ENCODE data around the gene CETN1.

The CETN1 gene

DNA sequence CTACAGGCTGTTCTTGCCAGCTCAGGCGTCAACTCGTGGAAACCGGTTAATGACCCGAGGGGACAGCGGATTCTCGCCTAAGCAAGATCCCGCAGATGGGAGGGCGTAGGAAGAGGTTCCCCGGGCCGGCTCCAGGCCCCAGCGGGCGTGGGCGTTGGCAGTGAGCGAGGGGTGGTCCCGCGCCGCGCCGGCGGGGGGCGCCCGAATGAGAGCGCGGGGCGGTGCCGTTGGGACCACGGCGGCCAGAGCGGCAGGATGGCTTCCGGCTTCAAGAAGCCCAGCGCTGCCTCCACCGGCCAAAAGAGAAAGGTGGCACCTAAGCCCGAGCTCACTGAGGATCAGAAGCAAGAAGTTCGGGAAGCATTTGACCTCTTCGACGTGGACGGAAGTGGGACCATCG is at the start of gene CETN1:
Gene CETN1 (plus strand): TSS at position 227 of the 400 bp plus-strand sequence. CDS start 29 bp downstream, at position 256.
- no peak for DNase-seq

DNA sequence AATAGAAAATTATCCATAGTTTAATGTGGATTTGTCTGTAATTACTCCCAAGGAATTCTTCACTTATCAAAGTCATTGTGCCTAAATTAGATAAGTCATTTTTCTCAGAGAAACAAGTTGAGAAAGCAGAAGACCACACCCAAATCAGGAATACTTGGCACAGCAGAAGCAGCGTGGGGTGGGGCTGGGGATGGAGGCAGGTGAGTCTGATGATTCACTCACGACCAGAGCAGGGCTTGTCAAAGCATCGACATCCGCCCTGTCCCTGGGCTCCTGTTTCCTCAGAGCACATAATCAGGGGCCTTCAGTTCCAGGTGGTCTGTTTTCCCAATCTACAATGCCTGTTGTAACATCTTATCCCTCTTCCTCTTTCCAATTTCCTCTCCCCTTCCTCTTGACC is 48.2 kb upstream of the CETN1 start:
- DNase-seq = no peak

DNA sequence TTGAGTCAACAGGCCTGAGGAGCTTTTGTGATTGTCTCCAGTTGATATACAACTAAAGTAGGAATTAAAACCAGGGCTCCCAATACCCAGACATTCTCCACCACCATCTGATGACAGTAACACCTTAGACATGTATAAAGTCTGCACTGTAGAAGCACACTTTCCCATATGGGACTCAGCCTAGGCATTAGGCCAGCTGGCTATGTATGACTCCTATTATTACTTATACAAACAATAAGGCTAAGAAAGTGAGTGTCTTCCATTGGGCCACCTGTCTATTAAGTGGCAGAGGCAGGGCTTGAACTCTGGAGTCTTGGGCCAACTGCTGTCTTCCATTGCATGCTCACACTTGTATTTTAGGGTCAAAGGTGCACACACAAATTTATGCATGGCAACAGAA is 47.5 kb upstream of the CETN1 start:
- no peak for DNase-seq

DNA sequence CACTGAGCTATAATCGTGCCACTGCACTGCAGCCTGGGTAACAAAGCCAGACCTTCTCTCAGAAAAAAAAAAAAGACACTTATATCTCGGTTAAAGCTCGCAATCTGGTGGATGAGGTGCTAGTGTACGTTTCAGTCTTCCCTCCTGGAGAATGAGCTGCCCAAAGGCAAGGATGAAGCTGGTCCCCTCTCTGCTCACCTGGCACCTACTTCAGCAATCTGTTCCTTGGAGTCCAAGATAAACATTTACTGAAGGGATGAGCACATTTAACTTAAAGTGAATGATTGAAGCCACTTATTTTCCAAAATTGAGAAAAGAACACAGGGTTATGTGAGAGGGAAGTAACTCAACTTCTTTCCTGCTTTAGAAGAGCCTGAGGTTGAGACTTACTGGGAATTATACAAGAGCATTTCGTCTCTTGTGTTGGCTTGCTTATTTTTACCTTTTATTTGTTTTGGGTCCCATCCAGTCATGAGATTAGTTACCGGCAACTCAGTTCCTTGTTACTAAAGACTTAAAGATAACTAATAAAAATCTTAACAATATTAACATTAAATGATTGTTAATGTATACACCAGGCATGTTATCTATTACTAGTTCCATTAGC is 46.1 kb upstream of the CETN1 start:
- DNase-seq = no peak

DNA sequence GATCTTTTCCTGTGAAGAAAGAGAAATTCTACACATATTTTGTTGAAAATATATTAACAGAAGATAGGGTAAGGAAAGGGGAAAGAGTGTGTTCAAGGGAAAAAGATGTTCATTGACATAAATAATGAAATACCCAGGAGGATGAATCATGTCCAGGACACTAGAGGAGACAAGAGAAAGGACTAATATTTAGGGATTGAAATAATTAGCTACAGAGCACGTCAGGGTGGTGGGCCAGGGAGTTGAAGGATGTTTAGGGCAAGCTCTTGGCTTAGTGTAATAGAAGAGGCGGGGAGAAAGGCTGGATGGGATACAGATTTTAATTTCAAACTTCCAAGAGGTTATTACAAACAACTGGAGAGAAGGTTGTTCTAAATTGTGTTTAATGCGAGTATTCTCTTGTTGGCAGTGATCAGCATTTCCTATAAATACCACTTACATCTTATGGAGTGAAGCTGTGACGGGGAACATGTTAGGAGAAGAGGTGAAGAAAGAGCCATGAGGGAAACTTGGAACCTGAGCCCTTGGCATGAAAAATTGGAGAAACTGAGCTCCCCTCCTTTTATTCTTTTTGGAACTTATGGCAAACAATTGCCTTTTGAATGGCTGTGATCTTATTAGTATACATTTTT is 36.6 kb upstream of the CETN1 start:
- DNase-seq = no peak

DNA sequence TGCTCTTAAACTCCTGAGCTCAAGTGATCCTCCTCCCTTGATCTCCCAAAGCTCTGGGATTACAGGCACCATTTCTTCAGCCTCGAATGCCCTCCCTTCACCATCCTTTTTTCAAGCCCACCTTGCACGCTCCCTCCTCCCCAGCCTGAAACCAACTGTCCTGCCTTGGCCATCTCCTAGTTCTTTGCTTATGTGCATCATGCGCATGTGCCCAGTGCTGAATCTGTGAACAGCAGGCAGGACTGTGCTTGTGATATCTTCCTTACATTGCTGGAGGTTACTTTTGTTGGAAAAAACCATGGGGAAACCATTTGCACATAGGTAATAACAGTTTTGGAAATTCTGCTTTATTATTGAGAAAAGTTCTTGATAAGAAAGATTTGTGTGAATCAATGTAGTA is 30.2 kb upstream of the CETN1 start:
- DNase-seq = no peak

DNA sequence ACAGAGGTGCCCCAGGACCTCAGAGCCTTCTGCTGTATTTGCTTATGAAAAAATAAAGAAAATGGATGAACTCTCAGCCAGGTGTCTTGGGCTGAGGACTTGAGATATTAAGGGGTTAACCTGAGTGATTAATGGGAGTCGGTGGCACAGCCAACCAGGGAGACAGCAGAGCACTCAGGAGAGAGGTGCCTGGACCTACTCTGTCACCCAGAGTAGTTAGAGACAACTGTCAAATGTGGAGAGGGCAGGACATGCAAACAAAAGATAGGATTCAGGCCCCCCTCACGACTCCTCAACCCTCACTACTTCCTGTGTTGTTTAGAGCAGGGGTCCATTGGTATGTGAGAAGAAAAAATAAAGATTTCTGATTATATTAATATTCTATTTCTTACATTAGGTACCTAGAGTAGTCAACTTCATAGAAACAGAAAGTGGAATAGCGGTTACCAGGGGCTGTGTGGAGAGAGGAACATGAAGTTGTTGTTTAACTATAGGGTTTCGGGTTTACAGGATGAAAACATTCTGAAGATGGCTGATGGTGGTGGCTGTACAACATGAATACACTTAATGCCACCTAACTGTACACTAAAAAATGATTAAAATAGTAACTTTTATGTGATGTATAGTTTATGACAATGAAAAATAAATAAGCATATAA is 28.6 kb upstream of the CETN1 start:
- DNase-seq = no peak

DNA sequence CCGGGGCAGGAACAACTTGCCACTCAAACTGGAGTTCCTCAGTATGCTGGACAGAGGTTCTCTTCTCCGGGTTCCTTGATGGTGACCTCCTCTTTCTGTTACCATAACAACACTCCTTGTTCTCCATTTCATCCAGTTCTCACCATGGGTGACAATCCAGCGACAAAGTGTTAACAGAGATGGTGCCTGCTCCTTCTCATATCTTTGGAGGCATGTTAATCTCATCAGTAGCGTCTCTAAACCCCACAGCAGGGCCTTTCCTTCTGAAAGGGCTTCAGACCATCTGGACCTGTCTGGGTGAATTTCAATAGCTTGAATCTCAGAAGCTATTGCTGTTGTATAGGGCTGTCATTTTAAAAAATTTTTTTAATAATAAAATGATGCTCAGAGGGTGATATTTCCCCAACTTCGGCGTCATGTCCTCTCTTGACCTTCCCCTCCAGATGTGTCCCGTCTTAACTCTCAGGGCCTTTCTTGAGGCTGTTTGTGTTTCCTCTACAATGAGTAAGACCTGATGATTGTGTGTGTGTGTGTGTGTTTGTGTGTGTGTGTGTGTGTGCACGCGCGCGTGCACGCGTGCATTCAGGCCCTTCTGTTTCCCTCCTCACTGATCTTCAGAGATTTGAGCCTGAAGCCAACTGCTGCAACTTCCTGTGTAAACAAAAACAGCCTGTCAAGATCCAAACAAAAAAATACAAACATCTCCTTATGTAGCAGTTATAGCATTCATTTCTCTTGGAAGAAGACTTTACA is 24.3 kb upstream of the CETN1 start:
- no peak for DNase-seq

DNA sequence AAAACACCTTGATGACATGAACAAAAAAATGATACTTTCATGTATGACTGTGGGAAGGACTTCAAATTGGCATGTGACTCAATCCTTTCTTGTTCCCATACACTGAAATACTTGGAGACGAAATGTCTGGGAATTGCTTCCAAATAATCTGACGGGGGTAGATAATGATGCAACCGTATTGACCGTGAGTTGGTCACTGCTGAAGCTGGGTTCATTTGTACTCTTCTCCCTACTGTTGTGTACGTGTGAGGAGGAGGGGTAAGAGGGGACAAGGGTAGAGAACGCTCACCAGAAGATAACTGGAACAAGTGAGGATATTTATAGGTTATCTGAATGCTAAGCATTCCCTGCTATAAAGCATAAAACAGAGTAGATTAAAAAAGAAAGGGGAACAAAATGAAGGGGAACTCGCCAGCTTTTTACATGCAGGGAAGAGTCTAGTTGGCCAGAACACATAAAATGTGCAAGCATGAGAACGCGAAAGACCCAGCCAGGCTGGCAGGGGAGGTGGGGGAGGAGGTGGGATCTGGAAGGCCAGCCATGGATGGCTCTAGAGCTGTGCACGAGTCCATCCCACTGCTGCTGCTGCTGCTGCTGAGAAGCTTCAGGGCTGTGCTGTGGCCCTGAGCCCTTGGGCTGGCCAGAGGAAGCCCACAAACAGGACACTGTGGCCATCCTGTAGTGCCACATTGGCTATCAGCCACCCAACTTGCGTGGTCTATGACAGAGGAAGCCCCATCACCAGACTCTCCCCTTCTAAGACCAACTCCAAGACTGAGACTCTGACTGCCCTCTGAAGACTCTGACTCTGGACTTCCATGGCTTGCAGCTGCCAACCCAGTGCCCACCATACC is 15.2 kb upstream of the CETN1 start:
- DNase-seq = no peak

DNA sequence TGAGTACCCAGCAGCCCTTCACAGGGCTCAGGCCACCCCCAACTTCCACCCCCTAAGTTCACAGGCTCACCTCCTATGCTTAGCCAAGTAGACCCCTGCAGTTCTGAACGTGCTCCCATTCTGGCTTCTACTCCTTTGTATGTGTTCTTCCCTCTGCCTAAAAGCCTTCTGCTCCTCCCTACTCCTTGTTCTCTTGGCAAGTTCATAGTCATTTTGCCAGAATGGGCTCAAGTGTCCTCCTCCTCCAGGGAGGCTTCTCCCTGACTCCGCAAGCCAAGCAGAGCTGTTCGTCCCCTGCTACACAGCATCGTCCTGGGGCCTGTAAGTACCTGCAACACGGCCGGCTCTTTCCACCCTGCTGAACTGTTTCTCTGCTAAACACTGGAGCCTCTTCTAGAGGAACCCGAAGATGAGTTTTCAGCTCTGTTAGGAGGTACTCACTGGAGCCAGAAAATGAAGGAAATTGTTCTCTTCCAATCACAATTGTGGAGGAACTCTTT is 14.6 kb upstream of the CETN1 start:
- DNase-seq = no peak

DNA sequence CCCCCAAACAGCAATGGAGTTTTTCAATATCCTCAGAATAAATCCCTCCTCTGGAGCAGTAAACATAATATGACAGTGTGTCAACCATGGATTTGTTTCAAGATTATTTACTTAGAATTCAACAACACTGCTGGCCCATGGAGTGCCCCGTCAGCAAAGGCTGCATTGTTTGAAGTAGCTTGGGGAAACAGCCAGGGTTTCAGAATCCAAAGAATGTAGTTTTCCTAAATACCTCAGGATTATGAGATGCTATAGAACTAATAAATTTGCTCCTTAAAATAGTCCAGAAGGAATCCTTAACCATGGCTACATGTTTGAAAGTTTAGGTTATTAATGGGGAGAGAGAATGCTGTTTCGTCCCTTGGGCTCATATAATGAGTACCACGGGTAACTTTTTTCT is 13.1 kb upstream of the CETN1 start:
- no peak for DNase-seq

DNA sequence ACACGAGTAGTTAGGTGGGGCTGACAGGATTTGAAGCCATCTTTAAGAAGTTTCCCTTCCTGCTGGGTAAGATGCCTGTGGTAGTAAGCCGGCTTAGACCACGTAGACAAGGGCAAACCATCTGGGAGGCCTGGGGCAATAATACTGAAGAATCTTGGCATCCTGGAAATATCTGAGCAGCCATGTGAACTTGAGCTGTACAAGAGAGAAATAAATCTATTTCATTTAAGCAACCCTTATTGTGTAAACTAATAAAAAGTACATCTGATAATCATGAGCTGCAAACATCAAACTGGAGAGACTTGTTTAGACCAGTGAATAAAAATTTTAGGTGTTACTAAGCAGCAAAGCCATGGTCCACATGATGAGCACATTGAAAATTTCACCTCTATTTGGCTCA is 11.4 kb upstream of the CETN1 start:
- no peak for DNase-seq

DNA sequence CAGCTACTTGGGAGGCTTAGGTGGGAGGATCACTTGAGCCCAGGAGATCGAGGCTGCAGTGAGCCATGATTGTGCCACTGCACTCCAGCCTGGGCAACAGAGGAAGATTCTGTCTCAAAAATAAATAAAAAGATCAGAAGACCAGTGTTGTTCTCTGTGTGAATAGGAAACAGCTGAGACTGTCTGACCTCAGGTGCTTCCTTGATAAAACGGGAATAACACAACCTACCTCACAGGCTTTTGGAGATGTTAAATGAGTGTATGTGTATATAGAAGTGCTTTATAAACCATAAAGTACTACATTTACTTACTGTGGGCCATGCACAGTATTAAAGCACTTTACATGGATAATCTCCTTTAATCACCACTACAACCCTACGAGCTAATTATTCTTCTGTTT is 9.9 kb upstream of the CETN1 start:
- DNase-seq = no peak

DNA sequence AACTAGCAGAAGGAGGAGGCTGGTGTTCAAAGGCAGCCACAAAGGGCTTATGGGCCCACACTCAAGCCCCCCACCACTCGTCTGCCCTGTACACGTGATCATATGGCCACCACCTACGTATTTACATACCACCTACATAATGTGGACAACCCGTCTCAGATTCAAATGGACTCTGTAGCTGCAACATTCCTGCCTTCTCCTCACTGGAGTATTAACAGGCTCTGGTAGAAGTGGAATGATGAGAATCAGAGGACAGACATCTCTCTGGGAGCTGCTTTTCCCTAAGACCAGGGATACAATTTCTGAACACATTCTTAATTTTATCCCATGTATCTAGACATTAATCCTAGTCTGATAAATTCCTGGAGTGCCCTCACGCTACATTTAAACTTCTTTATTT is 9.5 kb upstream of the CETN1 start:
- no peak for DNase-seq

DNA sequence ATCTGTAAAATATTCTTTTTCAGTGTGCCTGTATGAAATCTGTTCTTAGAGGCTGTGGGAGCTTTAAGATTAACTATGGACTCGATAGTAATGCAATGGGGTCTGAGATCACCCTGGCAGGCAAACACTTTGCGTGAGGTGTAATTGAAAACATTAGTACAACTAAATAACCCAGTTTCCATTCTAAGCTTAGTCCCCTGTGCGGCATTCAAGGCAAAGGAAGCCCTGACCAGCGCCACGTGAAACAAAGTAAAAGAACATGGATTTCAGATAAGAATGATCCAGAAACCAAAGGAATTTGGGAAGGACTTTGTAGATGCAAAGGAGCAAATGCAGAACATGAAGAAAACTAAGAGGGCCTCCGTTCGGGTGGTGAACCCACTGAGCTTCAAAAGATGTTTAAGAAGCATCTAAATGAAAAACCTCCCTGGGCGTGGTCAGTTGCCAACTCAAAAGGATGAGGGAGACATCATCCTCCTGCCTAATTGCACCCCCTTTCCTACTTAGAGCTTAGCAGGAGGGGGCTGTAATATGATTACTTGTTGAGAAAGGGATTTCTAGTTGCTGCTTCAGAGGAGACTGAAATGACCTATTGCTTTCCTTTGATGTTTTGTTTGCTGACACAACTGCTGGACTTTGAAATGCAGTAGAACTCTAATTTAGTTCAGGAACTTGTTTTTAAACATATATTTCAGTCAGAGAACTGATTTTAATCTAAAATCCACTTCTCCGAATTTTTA is 7.9 kb upstream of the CETN1 start:
- no peak for DNase-seq

DNA sequence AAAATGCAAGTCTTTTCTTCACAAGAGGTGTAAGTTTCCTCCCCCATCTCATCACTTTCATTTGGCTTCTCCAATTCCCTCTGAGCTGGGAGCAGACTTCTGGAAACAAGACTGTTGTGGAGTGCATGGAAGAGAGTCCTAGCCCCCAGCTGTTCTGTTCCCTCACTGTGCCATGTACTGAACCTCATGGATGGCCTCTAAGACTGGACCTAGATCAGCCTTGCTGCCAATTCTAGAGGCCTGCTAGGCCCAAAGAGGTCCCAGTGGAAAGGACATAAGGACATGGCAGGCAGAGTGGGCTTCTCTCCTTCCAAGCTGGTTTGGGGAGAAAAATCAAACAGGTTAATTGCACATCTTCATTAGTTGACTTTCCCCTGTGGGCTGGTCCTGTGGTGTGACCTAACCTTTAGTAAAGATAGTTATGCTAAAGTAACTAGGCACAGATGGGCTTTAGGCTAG is 7.3 kb upstream of the CETN1 start:
- DNase-seq = no peak

DNA sequence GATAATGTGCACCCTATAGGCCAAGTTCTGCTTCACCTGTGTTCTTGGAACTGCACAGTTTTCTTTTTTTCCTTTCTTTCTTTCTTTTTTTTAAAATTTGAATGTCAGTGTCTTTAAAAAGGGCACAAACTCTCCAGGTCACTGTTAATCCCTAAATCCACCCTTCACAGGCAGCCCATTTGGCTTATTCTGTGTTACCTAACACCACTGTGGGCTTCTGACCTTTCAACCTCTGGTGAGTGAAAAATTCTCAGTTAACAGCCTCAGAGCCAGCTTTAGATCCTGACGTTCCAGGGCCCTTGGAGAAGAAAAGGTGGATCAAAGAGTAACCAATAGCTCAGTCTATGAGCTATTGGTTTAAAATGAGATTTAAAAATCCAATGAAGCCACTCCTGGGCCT is 6.8 kb upstream of the CETN1 start:
- DNase-seq = no peak

DNA sequence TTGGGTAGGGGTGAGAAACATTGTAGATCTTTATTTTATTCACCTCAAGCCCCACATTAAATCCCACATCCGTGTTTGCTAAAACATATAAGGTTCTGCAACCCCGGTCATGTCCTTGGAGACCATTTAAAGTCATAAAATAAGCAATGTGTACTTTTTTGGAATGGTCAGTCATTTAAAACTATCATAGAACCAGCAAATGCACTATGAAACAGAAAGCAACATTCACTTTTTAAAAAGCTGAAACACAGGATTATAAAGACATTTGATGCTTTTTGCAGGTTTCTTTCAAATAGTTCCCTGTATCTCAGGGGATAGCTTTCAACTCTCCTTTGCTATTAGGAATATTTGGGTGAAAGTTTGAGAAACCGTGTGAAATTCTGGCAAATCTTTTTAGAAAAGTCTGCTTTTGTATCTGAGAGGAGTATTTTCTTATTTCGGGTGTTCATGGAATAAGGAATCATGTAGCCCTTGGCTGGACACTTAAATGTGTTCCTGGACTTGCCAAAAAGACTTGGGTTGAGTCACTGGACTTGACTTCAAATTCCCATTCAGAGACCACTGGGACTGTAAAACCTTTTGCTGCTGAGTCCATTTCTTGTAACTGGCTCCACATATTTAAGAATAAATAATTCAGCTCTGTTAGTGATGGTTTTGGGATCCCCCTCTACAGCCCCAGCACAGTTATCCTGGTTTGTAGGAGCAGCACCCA is 5.9 kb upstream of the CETN1 start:
- no peak for DNase-seq

DNA sequence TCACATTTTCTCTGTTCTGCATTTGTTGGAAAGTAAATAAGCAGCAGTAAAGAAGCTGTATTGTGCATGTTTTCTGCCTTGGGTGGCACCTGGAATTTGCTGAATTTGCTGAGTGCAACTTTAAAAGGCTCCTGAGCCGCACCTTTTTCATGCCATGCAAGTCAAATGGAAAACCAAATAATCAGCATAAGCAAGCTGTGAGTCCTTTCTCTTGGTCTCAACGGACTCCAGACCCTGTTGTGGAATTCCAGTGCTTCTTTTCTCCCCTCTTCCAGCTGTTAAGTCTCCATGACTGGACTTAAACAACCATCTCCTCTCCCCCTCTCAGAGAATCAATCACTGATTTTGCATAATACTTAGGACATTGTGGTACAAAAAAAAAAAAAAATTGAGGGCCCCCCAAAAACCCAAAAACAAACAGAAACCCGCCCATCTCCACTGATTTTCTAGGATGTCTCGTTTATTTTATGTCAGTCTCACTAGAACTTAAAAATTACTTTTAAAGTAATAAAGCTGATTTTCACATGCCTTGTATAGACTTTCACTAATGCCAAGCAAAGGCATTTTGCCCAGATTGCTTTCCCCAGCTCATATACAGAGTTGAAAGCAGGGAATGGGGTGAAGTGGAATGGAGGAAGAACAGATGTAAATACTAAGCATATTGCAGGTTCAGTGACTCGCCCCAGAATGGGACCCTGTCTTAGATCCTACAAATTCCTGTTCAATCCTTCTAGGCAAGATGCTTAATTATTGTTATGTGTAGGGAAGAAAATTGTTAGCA is 5.1 kb upstream of the CETN1 start:
- no peak for DNase-seq

DNA sequence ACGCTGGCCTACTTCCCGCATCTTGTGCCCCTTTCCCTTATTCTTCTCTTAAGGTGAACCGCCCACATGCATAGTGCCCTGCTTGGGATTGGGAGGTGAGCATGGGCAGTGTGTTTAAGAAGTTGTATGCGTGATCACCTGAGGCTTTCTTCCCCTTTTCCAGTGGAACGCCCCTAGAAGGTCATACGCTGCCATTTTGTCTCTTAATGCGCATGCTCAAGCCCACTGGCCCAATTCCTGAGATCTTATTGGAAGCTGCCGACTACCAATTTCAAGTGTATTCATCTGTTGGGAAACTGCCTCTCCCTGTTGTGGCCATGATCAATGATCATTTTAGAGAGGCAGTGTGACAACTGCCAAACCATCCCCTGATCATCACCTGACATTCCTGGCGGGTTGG is 3.3 kb upstream of the CETN1 start:
- no peak for DNase-seq
